Measurements from ENCODE around the gene APLF.

DNA sequence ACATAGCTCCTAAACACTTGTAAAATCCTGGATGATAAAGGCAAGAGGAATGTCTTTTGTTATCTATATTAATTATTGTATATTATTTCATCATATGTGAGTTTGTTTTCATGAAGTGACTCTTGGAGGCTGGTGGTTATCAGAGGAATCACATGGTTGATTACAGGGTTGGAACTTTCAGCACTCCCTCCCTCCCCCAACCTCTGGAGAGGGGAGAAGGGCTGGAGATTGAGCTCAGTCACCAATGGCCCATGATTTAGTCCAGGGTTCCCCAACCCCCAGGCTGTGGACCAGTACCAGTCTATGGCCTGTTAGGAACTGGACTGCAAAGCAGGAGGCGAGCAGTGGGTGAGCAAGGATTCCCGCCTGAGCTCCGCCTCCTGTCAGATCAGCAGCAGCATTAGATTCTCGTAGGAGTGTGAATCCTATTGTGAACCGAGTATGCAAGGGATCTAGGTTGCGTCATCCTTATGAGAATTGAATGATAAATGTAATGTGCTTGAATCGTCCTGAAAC is 38.0 kb upstream of the APLF start:
- TF ChIP-seq, protein P1, sequence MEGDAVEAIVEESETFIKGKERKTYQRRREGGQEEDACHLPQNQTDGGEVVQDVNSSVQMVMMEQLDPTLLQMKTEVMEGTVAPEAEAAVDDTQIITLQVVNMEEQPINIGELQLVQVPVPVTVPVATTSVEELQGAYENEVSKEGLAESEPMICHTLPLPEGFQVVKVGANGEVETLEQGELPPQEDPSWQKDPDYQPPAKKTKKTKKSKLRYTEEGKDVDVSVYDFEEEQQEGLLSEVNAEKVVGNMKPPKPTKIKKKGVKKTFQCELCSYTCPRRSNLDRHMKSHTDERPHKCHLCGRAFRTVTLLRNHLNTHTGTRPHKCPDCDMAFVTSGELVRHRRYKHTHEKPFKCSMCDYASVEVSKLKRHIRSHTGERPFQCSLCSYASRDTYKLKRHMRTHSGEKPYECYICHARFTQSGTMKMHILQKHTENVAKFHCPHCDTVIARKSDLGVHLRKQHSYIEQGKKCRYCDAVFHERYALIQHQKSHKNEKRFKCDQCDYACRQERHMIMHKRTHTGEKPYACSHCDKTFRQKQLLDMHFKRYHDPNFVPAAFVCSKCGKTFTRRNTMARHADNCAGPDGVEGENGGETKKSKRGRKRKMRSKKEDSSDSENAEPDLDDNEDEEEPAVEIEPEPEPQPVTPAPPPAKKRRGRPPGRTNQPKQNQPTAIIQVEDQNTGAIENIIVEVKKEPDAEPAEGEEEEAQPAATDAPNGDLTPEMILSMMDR (IDR thresholded peaks at IDR 0.05 in 4 of 5, conservative IDR thresholded peaks at IDR 0.05 in 1 of 5) = no peak
- TF ChIP-seq POLR2A (IDR thresholded peaks at IDR 0.05) = no peak

Data from gastrocnemius medialis (tissue), 4 donors.